H1 (cell line): ENCODE data around the gene DNAJC17. TPM values are rescaled to one million over a fixed set of nuclear protein-coding genes. Genes with fewer than 3 reads are reported as not detected.
A peak's percentile ranks its signal among the peaks of the same experiment; 100 is the strongest.

ENCODE experiments used
- CTCF ChIA-PET: fragments of 300-600 bp; sonication (Branson Sonifier 250); formaldehyde crosslinking; loops from one replicate; lab custom pipeline; 2021; ENCODE audit not compliant: partially characterized antibody; lab: Charles Lee
- POLR2A ChIA-PET: fragments of 300-600 bp; sonication (Branson Sonifier 250); formaldehyde crosslinking; loops from one replicate; lab custom pipeline; 2021; ENCODE audit warnings: inconsistent platforms; ENCODE audit not compliant: partially characterized antibody; lab: Charles Lee
- DNase-seq, 2 experiments: peaks; one replicate each; pipeline versions ENCODE4 v3.0.0 to v3.0.0-alpha.2; 2010 to 2022; ENCODE audit warnings: low spot score in 2 of 2, low read depth in 1 of 2, mixed read lengths in 1 of 2
- FAIRE-seq: peaks from 2 replicates; lab custom pipeline; 2011; peaks lifted over from hg19 to GRCh38; lab: Jason Lieb, UNC
- H2AFZ ChIP-seq: 2 replicates; pipeline ENCODE4 v1.8.1; 2012; ENCODE audit warnings: low read length, inconsistent platforms
- H2AK5ac ChIP-seq: 2 replicates; pipeline ENCODE4 v1.6.1; 2013; ENCODE audit warnings: low read depth, low read length
- H2BK120ac ChIP-seq: replicated peaks from 2 replicates; pipeline ENCODE3; 2013; ENCODE audit warnings: low read depth, low read length, inconsistent platforms
- H2BK12ac ChIP-seq: 2 replicates; pipeline ENCODE4 v1.6.1; 2013; ENCODE audit warnings: low read depth, low read length
- H2BK15ac ChIP-seq: 2 replicates; pipeline ENCODE4 v1.6.1; 2013; ENCODE audit warnings: low read length
- H2BK20ac ChIP-seq: 2 replicates; pipeline ENCODE4 v1.6.1; 2013; ENCODE audit warnings: low read length
- H2BK5ac ChIP-seq: 2 replicates; pipeline ENCODE4 v1.6.1; 2013; ENCODE audit warnings: low read depth, low read length
- H3K14ac ChIP-seq: 2 replicates; pipeline ENCODE4 v1.6.1; 2013; ENCODE audit warnings: inconsistent platforms; ENCODE audit not compliant: insufficient read length
- H3K18ac ChIP-seq: 2 replicates; pipeline ENCODE4 v1.6.1; 2013; ENCODE audit warnings: low read length; ENCODE audit errors: extremely low read depth
- H3K23ac ChIP-seq: 2 replicates; pipeline ENCODE4 v1.6.1; 2013; ENCODE audit warnings: inconsistent platforms; ENCODE audit not compliant: insufficient read length
- H3K23me2 ChIP-seq: 2 replicates; pipeline ENCODE4 v1.6.1; 2013; ENCODE audit warnings: low read depth, low read length
- H3K27ac ChIP-seq: 2 replicates; pipeline ENCODE4 v1.6.1; 2011; ENCODE audit warnings: low read depth, low read length, inconsistent platforms
- H3K27me3 ChIP-seq, 4 experiments: replicated peaks in 1 of 4; 1 replicate in 1 of 4; 2 replicates in 3 of 4; pipeline versions ENCODE4 v1.6.1 to v1.8.1; 2011 to 2013; ENCODE audit warnings: low read length in 3 of 4, mild to moderate bottlenecking in 3 of 4, inconsistent platforms in 2 of 4, mixed read lengths in 2 of 4, moderate library complexity in 1 of 4; ENCODE audit not compliant: control insufficient read depth in 3 of 4, insufficient read depth in 3 of 4; ENCODE audit errors: extremely low read depth in 1 of 4
- H3K36me3 ChIP-seq, 4 experiments: 2 replicates each; pipeline versions ENCODE4 v1.6.1 to v1.8.1; 2011 to 2013; ENCODE audit warnings: mild to moderate bottlenecking in 4 of 4, low read length in 3 of 4, moderate library complexity in 2 of 4, control low read depth in 1 of 4, inconsistent platforms in 1 of 4; ENCODE audit not compliant: insufficient read depth in 4 of 4, control insufficient read depth in 2 of 4
- H3K4ac ChIP-seq: replicated peaks from 2 replicates; pipeline ENCODE3; 2013; ENCODE audit warnings: low read length, low read depth, mixed read lengths, inconsistent platforms; ENCODE audit not compliant: insufficient read length
- H3K4me1 ChIP-seq, 4 experiments: replicated peaks in 1 of 4; 1 replicate in 1 of 4; 2 replicates in 3 of 4; pipeline versions ENCODE4 v1.6.1 to v1.8.1; 2011 to 2013; ENCODE audit warnings: low read length in 3 of 4, inconsistent platforms in 2 of 4, mixed read lengths in 1 of 4; ENCODE audit not compliant: insufficient read depth in 4 of 4, control insufficient read depth in 3 of 4
- H3K4me2 ChIP-seq, 2 experiments: 2 replicates each; pipeline versions ENCODE4 v1.6.1 to v1.8.1; 2011 to 2013; ENCODE audit warnings: low read depth in 2 of 2, low read length in 2 of 2, control low read depth in 1 of 2, inconsistent platforms in 1 of 2, mild to moderate bottlenecking in 1 of 2; ENCODE audit not compliant: insufficient read depth in 1 of 2
- H3K4me3 ChIP-seq, 4 experiments: fragments of 200-600, 300-600 bp in 1 of 4; sonication (generic), shearing (Covaris generic), sonication (Bioruptor Twin) in 1 of 4; 2 replicates each; pipeline versions ENCODE4 v1.5.1 to v1.8.1; 2011 to 2016; ENCODE audit warnings: low read length in 4 of 4, low read depth in 3 of 4, control low read depth in 2 of 4, inconsistent platforms in 2 of 4, mild to moderate bottlenecking in 2 of 4, mixed read lengths in 1 of 4, moderate library complexity in 1 of 4; ENCODE audit not compliant: insufficient read depth in 2 of 4; ENCODE audit errors: extremely low read depth in 1 of 4
- H3K56ac ChIP-seq: replicated peaks from 2 replicates; pipeline ENCODE3; 2013; ENCODE audit warnings: low read depth, mild to moderate bottlenecking, mixed read lengths, low read length, inconsistent platforms; ENCODE audit not compliant: insufficient read length
- H3K79me1 ChIP-seq: 2 replicates; pipeline ENCODE4 v1.6.1; 2013; ENCODE audit warnings: low read depth, low read length, control low read depth
- H3K79me2 ChIP-seq, 2 experiments: 2 replicates each; pipeline versions ENCODE4 v1.6.1 to v1.8.1; 2012 to 2013; ENCODE audit warnings: low read length in 2 of 2, mild to moderate bottlenecking in 2 of 2, inconsistent platforms in 1 of 2; ENCODE audit not compliant: insufficient read depth in 2 of 2, control insufficient read depth in 1 of 2
- H3K9ac ChIP-seq, 4 experiments: replicated peaks in 1 of 4; 1 replicate in 1 of 4; 2 replicates in 3 of 4; pipeline versions ENCODE4 v1.6.1 to v1.8.1; 2011 to 2013; ENCODE audit warnings: low read depth in 3 of 4, low read length in 3 of 4, control low read depth in 2 of 4, mild to moderate bottlenecking in 2 of 4, moderate library complexity in 2 of 4, inconsistent platforms in 1 of 4; ENCODE audit errors: extremely low read depth in 1 of 4
- H3K9me3 ChIP-seq, 2 experiments: 2 replicates each; pipeline versions ENCODE4 v1.6.1 to v1.8.1; 2012 to 2013; ENCODE audit warnings: mild to moderate bottlenecking in 2 of 2, moderate library complexity in 2 of 2, control low read depth in 1 of 2, inconsistent platforms in 1 of 2, low read depth in 1 of 2, low read length in 1 of 2, mixed read lengths in 1 of 2; ENCODE audit not compliant: insufficient read depth in 2 of 2
- H4K20me1 ChIP-seq, 2 experiments: replicated peaks in 1 of 2; 2 replicates each; pipeline versions ENCODE3 to v1.8.1; 2011 to 2013; ENCODE audit warnings: inconsistent platforms in 2 of 2, low read length in 2 of 2, mild to moderate bottlenecking in 1 of 2; ENCODE audit not compliant: insufficient read depth in 2 of 2, control insufficient read depth in 1 of 2
- H4K5ac ChIP-seq: 2 replicates; pipeline ENCODE4 v1.6.1; 2013; ENCODE audit warnings: low read length, low read depth, mixed read lengths, inconsistent platforms; ENCODE audit not compliant: insufficient read length
- H4K8ac ChIP-seq: 2 replicates; pipeline ENCODE4 v1.8.0; 2013; ENCODE audit warnings: mild to moderate bottlenecking, moderate library complexity, low read length, inconsistent platforms; ENCODE audit not compliant: insufficient read depth; ENCODE audit errors: extremely low read depth
- H4K91ac ChIP-seq: replicated peaks from 2 replicates; pipeline ENCODE3; 2013; ENCODE audit warnings: low read length, mixed read lengths, inconsistent platforms; ENCODE audit not compliant: insufficient read length
- ATF2 ChIP-seq: IDR thresholded peaks from 2 replicates; pipeline ENCODE4 v1.6.1; 2012; ENCODE audit warnings: low read length, inconsistent platforms
- BACH1 ChIP-seq: IDR thresholded peaks from 2 replicates; pipeline ENCODE4 v1.6.1; 2012; ENCODE audit warnings: low read length, improper control_type of control experiment
- BCL11A ChIP-seq, 2 experiments: IDR thresholded peaks; one replicate each; pipeline ENCODE4 v1.6.1; 2011; ENCODE audit warnings: low read depth in 2 of 2, low read length in 2 of 2, mild to moderate bottlenecking in 2 of 2
- CREB1 ChIP-seq: IDR thresholded peaks from 2 replicates; pipeline ENCODE4 v1.6.1; 2012; ENCODE audit warnings: inconsistent platforms
- E2F6 ChIP-seq: IDR thresholded peaks from 2 replicates; pipeline ENCODE4 v1.6.1; 2012; ENCODE audit warnings: inconsistent platforms
- JUN ChIP-seq: IDR thresholded peaks from 2 replicates; pipeline ENCODE4 v1.6.1; 2011; ENCODE audit warnings: low read depth, mild to moderate bottlenecking, improper control_type of control experiment, low read length
- SP4 ChIP-seq: IDR thresholded peaks from 2 replicates; pipeline ENCODE4 v1.6.1; 2012; ENCODE audit warnings: low read length, inconsistent platforms
- SUZ12 ChIP-seq: fragments of 200-600 bp; sonication (generic); IDR thresholded peaks from 2 replicates; pipeline ENCODE4 v1.6.1; 2012; ENCODE audit warnings: mild to moderate bottlenecking, inconsistent platforms, low read length, moderate library complexity, mixed read lengths
- TBP ChIP-seq: IDR thresholded peaks from 2 replicates; pipeline ENCODE4 v1.6.1; 2011; ENCODE audit warnings: low read depth, low read length, improper control_type of control experiment
- WGBS, 2 experiments: shearing (Covaris generic) in 1 of 2; methylation state at CpG; one replicate each; pipeline versions ENCODE4 v1.1.6 to v1.1.7; 2013 to 2015; ENCODE audit warnings: low lambda C conversion rate in 2 of 2, mixed read lengths in 2 of 2, inconsistent platforms in 1 of 2, low coverage in 1 of 2, missing lambda C conversion rate in 1 of 2; ENCODE audit not compliant: insufficient replicate concordance in 2 of 2, insufficient coverage in 1 of 2, insufficient read length in 1 of 2; ENCODE audit errors: extremely low coverage in 1 of 2, missing lambda C conversion rate in 1 of 2; 5-methylcytosine and 5-hydroxymethylcytosine counted together
- polyA plus RNA-seq, 7 experiments: library from polyadenylated mRNA; depleted of rRNA in 3 of 7; stranded (reverse) in 5 of 7; unstranded in 2 of 7; fragments of >200 nt in 5 of 7; fragments of 200-250 nt in 2 of 7; gene quantifications; 1 replicate in 5 of 7; 2 replicates in 1 of 7; 4 replicates in 1 of 7; pipeline versions ENCODE4 v1.2.1 to v1.2.3, GENCODE V29; 2011 to 2013; ENCODE audit warnings: missing spikeins in 2 of 7, mixed read lengths in 2 of 7
- total RNA-seq: library from RNA; stranded (reverse); fragmentation: NEBNext Ultra II Directional; extraction: Animal tissue kit (Norgen Biotek cat#: 25700); gene quantifications from 2 replicates; pipeline ENCODE4 v1.2.1, GENCODE V29; 2021

DNAJC17 gene
- total and polyA plus RNA-seq, 2 of the 8 experiments (the other 6 are each of a cell fraction or from before 2014, with no cell fraction given), result 39.5 to 45.4 TPM

GRCh38 chr15:40843261-40843884 lies 36.1 kb upstream of the DNAJC17 start:
- H4K91ac ChIP-seq, result no peak overlapping the region
- H3K79me1 ChIP-seq, result peaks cover 24% of the 10 kb centered on the region
- FAIRE-seq, result no peak
- H3K4ac ChIP-seq, result no peak overlapping the region
- peaks cover 0 to 2% (median 0%) of the 10 kb centered on the region in 4 experiments; a peak in 1 of 7 replicates for H3K27me3 ChIP-seq
- H3K4me2 ChIP-seq, result peak overlapping the region; percentile 85 to 96
- no peak overlapping the region for H3K14ac ChIP-seq
- H2AFZ ChIP-seq, result 0 out of 2 replicates have a peak overlapping the region, but pooled peaks have one; percentile 56
- WGBS, 2 experiments, result 10% methylated on average over 31 of the region's 34 CpGs; no CpG with 5 or more reads in 1 of the 2 experiments
- H3K18ac ChIP-seq, result no peak overlapping the region
- H3K79me2 ChIP-seq, result peaks cover 0 to 38% of the 10 kb centered on the region in 2 experiments; a peak in 3 of 4 replicates
- peaks cover 13% of the 10 kb centered on the region for H3K23me2 ChIP-seq
- peaks cover 0 to 4% (median under 1%) of the 10 kb centered on the region in 4 experiments; a peak in 4 of 8 replicates for H3K36me3 ChIP-seq
- DNase-seq, result no peak
- no peaks in the 10 kb centered on the region for H3K9me3 ChIP-seq
- H2BK12ac ChIP-seq, result no peak overlapping the region
- no peak overlapping the region for H2BK120ac ChIP-seq
- no peak overlapping the region for H2AK5ac ChIP-seq
- H2BK20ac ChIP-seq, result no peak overlapping the region
- peak overlapping the region; percentile 65 to 88 (median 76) for H3K4me3 ChIP-seq
- H3K23ac ChIP-seq, result no peak overlapping the region
- CTCF ChIA-PET, result interaction anchor here (0.9 to 14.5 kb wide), 9 partner anchors 10 to 111 kb away, joined by 3 to 157 read pairs (median 5); no protein-coding TSS in a partner anchor
- H3K4me1 ChIP-seq, result peaks cover 0 to 26% (median 15%) of the 10 kb centered on the region in 4 experiments; a peak in 6 of 7 replicates
- no peak overlapping the region for H4K5ac ChIP-seq
- H2BK5ac ChIP-seq, result peak overlapping the region; percentile 44; the same call in 1 of the 2 replicates
- H4K20me1 ChIP-seq, result peaks cover 5 to 18% of the 10 kb centered on the region in 2 experiments
- peak overlapping the region; percentile 16 to 93 (median 74); a peak in 5 of 7 replicates for H3K9ac ChIP-seq
- no peak overlapping the region for H2BK15ac ChIP-seq
- POLR2A ChIA-PET, result interaction anchor here (0.7 to 3.1 kb wide), 30 partner anchors 10 to 404 kb away, joined by 3 to 37 read pairs (median 5); partner anchors contain the start of genes CHAC1, DNAJC17, GCHFR and PPP1R14D
- H3K27ac ChIP-seq, result peak overlapping the region; percentile 82; the same call in 1 of the 2 replicates
- peak overlapping the region; percentile 83; the same call in 1 of the 2 replicates for H4K8ac ChIP-seq
- H3K56ac ChIP-seq, result no peak overlapping the region
- TF ChIP-seq SUZ12 (peak; percentile 30; the same call in 1 of the 2 replicates), SP4 (no peak), JUN (no peak), ATF2 (no peak), E2F6 (no peak), CREB1 (no peak), BCL11A (IDR thresholded peaks at IDR 0.05; ENCODE audit: low read depth in 2 of 2, low read length in 2 of 2) (no peak), BACH1 (no peak), TBP (no peak)
